Vagina (tissue), 2 donors: ENCODE measurements around the gene OR11G2. TPM values are rescaled to one million over a fixed set of nuclear protein-coding genes. Genes with fewer than 3 reads are reported as not detected.

Experiments
- DNase-seq, 2 donors: peaks; one replicate each; pipeline ENCODE4 v3.0.0-alpha.2; 2017; ENCODE audit errors: extremely low spot score in 2 of 2
- H3K27ac ChIP-seq: fragments of 200-600 bp; sonication (generic); one replicate; pipeline ENCODE4 v1.5.1; 2019
- H3K27me3 ChIP-seq: fragments of 200-600 bp; sonication (generic); one replicate; pipeline ENCODE4 v1.5.1; 2019
- H3K36me3 ChIP-seq, 2 donors: fragments of 200-600 bp; sonication (generic); one replicate each; pipeline ENCODE4 v1.5.1; 2017 to 2019
- H3K4me1 ChIP-seq: fragments of 200-600 bp; sonication (generic); one replicate; pipeline ENCODE4 v1.5.1; 2019
- H3K4me3 ChIP-seq, 2 donors: fragments of 200-600 bp; sonication (generic); 1 replicate in 1 of 2; 2 replicates in 1 of 2; pipeline ENCODE4 v1.5.1; 2016 to 2019
- H3K9me3 ChIP-seq: fragments of 200-600 bp; sonication (generic); one replicate; pipeline ENCODE4 v1.5.1; 2019
- POLR2A ChIP-seq, 2 donors: fragments of 450-650 bp; IDR thresholded peaks; one replicate each; pipeline ENCODE4 v1.6.1; 2017; ENCODE audit warnings: antibody characterized with exemption in 2 of 2, mild to moderate bottlenecking in 2 of 2, moderate library complexity in 2 of 2
- POLR2AphosphoS5 ChIP-seq, 2 donors: sonication (generic); formaldehyde crosslinking; IDR thresholded peaks; one replicate each; pipeline ENCODE4 v1.9.0; 2017; ENCODE audit warnings: antibody characterized with exemption in 2 of 2, mild to moderate bottlenecking in 2 of 2, low read depth in 1 of 2; ENCODE audit not compliant: insufficient read depth in 1 of 2
- intact Hi-C: fragments of 100-400 bp; cut with DNase I; formaldehyde crosslinking; loops from one replicate; pipeline ENCODE4 v1.15.1; 2023
- total RNA-seq: library from RNA; depleted of rRNA; stranded (reverse); fragments of >200 nt; gene quantifications from one replicate; pipeline ENCODE4 v1.2.3, GENCODE V29; 2016
- TF ChIP-seq, protein P1 (sequence below), 3 experiments: fragments of 450-650 bp in 2 of 3; fragments of 200-600 bp in 1 of 3; sonication (generic) in 1 of 3; IDR thresholded peaks; one replicate each; pipeline ENCODE4 v1.5.1; 2017 to 2019; ENCODE audit warnings: antibody characterized with exemption in 3 of 3, mild to moderate bottlenecking in 2 of 3, moderate library complexity in 2 of 3

The OR11G2 gene
- total RNA-seq, 1 donor from 2014 or later, result not detected

- no peak for DNase-seq
- H3K36me3 ChIP-seq, result no peaks in the 10 kb centered on the region
- H3K4me3 ChIP-seq, result no peak overlapping the region
- H3K27me3 ChIP-seq, result no peaks in the 10 kb centered on the region
- H3K4me1 ChIP-seq, result no peaks in the 10 kb centered on the region
- no peaks in the 10 kb centered on the region for H3K9me3 ChIP-seq
- TF ChIP-seq POLR2AphosphoS5 (IDR thresholded peaks at IDR 0.05; ENCODE audit: insufficient read depth in 1 of 2, low read depth in 1 of 2) (no peak), POLR2A (IDR thresholded peaks at IDR 0.05) (no peak)
- TF ChIP-seq, protein P1, sequence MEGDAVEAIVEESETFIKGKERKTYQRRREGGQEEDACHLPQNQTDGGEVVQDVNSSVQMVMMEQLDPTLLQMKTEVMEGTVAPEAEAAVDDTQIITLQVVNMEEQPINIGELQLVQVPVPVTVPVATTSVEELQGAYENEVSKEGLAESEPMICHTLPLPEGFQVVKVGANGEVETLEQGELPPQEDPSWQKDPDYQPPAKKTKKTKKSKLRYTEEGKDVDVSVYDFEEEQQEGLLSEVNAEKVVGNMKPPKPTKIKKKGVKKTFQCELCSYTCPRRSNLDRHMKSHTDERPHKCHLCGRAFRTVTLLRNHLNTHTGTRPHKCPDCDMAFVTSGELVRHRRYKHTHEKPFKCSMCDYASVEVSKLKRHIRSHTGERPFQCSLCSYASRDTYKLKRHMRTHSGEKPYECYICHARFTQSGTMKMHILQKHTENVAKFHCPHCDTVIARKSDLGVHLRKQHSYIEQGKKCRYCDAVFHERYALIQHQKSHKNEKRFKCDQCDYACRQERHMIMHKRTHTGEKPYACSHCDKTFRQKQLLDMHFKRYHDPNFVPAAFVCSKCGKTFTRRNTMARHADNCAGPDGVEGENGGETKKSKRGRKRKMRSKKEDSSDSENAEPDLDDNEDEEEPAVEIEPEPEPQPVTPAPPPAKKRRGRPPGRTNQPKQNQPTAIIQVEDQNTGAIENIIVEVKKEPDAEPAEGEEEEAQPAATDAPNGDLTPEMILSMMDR (IDR thresholded peaks at IDR 0.05), result no peak
- intact Hi-C loops, result no loop called here
- H3K27ac ChIP-seq, result no peak overlapping the region
Observed at GRCh38 chr14:20176330-20176729, 14.4 kb upstream of the OR11G2 start.

DNA sequence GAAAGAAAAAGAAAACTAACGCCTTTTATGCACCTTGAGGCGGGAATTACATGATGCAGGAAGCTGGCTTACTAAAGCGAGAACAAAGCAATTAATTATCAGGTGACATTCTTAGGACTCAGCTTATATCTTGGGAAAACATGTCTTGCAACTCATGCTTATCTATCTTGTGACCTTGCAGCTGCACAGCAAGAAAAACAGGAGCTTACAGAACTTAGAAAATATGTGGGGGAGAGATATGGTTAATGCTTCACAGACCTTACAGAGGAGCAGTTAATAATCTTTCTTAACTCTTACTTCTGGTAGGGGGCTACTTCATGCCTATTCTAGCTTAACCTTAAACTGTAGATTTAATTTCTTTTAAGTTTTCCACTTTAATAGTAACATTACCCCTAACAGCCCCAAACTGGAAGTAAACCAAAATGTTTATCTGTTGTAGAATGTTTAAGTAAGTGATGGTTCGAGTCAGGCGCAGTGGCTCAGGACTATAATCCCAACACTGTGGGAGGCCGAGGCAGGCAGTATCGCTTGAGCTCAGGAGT lies 13.2 kb upstream of the OR11G2 start:
- TF ChIP-seq POLR2AphosphoS5 (IDR thresholded peaks at IDR 0.05; ENCODE audit: insufficient read depth in 1 of 2, low read depth in 1 of 2) (no peak), POLR2A (IDR thresholded peaks at IDR 0.05) (no peak)
- TF ChIP-seq, protein P1 (IDR thresholded peaks at IDR 0.05), result no peak
- intact Hi-C loops, result no loop called here
- Histone ChIP-seq H3K27ac (no peak overlapping the region), H3K4me1 (no peaks in the 10 kb centered on the region), H3K27me3 (no peaks in the 10 kb centered on the region), H3K36me3 (no peaks in the 10 kb centered on the region), H3K4me3 (no peak overlapping the region), H3K9me3 (no peaks in the 10 kb centered on the region)
- no peak for DNase-seq

- Histone ChIP-seq H3K9me3 (no peaks in the 10 kb centered on the region), H3K36me3 (no peaks in the 10 kb centered on the region), H3K4me3 (no peak overlapping the region), H3K4me1 (no peaks in the 10 kb centered on the region), H3K27ac (no peak overlapping the region), H3K27me3 (no peaks in the 10 kb centered on the region)
- intact Hi-C loops, result no loop called here
- DNase-seq, result no peak
- TF ChIP-seq POLR2AphosphoS5 (IDR thresholded peaks at IDR 0.05; ENCODE audit: insufficient read depth in 1 of 2, low read depth in 1 of 2), result no peak
- TF ChIP-seq, protein P1 (IDR thresholded peaks at IDR 0.05), result no peak
Observed at GRCh38 chr14:20179218-20179617, 11.5 kb upstream of the OR11G2 start.

DNA sequence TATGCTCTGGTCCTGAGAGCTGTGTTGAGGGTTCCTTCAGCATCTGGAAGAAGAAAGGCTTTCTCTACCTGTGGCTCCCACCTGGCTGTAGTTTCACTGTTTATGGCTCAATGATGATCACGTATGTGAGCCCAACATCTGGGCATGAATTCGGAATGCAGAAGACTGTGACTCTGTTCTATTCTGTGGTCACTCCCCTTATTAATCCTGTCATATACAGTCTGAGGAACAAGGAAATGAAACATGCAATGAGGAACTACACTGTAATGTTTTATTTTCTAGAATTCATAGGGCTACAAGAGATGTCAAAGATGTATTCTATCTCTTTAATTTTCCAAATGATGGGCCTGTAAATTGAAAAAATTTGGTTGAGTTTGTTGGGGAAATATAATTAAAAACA lies 10.8 kb upstream of the OR11G2 start:
- Histone ChIP-seq H3K27ac (no peak overlapping the region), H3K27me3 (no peaks in the 10 kb centered on the region), H3K4me1 (no peaks in the 10 kb centered on the region), H3K36me3 (no peaks in the 10 kb centered on the region), H3K4me3 (no peak overlapping the region), H3K9me3 (no peaks in the 10 kb centered on the region)
- no peak for DNase-seq
- TF ChIP-seq, protein P1 (IDR thresholded peaks at IDR 0.05), result no peak
- TF ChIP-seq POLR2AphosphoS5 (IDR thresholded peaks at IDR 0.05; ENCODE audit: insufficient read depth in 1 of 2, low read depth in 1 of 2), result no peak
- no peak for TF ChIP-seq POLR2A (IDR thresholded peaks at IDR 0.05)
- intact Hi-C loops, result no loop called here

DNA sequence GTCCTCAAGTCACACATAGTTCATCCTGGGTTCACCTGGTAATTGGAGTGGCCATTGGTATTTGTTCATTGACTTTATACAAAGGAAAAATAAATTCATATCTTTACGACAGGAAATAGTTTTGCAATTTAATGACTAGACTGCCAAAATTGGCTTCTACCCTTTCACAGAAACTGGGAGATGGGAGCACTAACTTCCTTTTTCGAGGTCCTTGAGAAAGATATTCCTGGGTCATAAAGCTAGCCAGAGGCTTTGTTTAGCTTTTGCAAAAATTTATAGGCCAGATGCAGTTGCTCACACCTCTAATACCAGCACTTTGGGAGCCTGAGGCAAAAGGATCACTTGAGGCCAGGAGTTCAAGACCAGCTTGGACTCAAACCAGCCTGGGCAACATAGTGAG lies 10.2 kb upstream of the OR11G2 start:
- no peak overlapping the region for H3K27ac ChIP-seq
- H3K4me1 ChIP-seq, result no peaks in the 10 kb centered on the region
- no peaks in the 10 kb centered on the region for H3K36me3 ChIP-seq
- intact Hi-C loops, result no loop called here
- DNase-seq, result no peak
- no peaks in the 10 kb centered on the region for H3K9me3 ChIP-seq
- TF ChIP-seq, protein P1 (IDR thresholded peaks at IDR 0.05), result no peak
- no peak for TF ChIP-seq POLR2AphosphoS5 (IDR thresholded peaks at IDR 0.05; ENCODE audit: insufficient read depth in 1 of 2, low read depth in 1 of 2)
- TF ChIP-seq POLR2A (IDR thresholded peaks at IDR 0.05), result no peak
- no peaks in the 10 kb centered on the region for H3K27me3 ChIP-seq
- no peak overlapping the region for H3K4me3 ChIP-seq
